ENCODE data around the gene CAB39. TPM values are rescaled to one million over a fixed set of nuclear protein-coding genes. Genes with fewer than 3 reads are reported as not detected.

CAB39 gene
- total and polyA plus RNA-seq, 2 of the 8 experiments (the other 6 are each of a cell fraction or from before 2014, with no cell fraction given) = 16.4 to 50.5 TPM

DNA sequence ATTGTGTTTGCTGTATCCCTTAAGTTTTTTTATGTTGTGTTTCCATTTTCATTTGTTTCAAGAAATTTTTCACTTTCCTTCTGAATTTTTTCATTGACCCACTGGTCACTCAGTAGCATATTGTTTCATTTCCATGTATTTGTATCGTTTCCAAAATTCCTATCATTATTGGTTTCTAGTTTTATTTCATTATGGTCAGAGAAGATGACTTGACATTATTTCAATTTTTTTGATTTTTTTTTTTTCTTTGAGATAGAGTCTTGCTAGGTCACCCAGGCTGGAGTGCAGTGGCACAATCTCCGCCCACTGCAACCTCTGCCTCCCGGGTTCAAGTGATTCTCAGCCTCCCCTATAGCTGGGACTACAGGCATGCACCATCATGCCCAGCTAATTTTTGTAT, 11.3 kb upstream of the CAB39 start:
- POLR2A ChIA-PET (ENCODE audit: partially characterized antibody) = no interaction called here
- 96% methylated on average over 3 of the region's 3 CpGs; no CpG with 5 or more reads in 1 of the 2 experiments for WGBS, 2 experiments (ENCODE audit: extremely low coverage in 1 of 2, insufficient coverage in 1 of 2, insufficient read length in 1 of 2, insufficient replicate concordance in 2 of 2, low coverage in 1 of 2, low lambda C conversion rate in 2 of 2, missing lambda C conversion rate in 1 of 2)
- TF ChIP-seq, protein P1, sequence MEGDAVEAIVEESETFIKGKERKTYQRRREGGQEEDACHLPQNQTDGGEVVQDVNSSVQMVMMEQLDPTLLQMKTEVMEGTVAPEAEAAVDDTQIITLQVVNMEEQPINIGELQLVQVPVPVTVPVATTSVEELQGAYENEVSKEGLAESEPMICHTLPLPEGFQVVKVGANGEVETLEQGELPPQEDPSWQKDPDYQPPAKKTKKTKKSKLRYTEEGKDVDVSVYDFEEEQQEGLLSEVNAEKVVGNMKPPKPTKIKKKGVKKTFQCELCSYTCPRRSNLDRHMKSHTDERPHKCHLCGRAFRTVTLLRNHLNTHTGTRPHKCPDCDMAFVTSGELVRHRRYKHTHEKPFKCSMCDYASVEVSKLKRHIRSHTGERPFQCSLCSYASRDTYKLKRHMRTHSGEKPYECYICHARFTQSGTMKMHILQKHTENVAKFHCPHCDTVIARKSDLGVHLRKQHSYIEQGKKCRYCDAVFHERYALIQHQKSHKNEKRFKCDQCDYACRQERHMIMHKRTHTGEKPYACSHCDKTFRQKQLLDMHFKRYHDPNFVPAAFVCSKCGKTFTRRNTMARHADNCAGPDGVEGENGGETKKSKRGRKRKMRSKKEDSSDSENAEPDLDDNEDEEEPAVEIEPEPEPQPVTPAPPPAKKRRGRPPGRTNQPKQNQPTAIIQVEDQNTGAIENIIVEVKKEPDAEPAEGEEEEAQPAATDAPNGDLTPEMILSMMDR (IDR thresholded peaks at IDR 0.05; ENCODE audit: control extremely low read depth in 1 of 3, insufficient read depth in 1 of 3, low read depth in 1 of 3, low read length in 3 of 3) = no peak
- no peak for TF ChIP-seq BRCA1 (IDR thresholded peaks at IDR 0.05; ENCODE audit: low read depth, low read length)
- no peak for TF ChIP-seq BCL11A (IDR thresholded peaks at IDR 0.05; ENCODE audit: low read depth in 2 of 2, low read length in 2 of 2)
- no peak for TF ChIP-seq CBX5 (IDR thresholded peaks at IDR 0.05; ENCODE audit: low read depth, low read length)
- TF ChIP-seq SRF (IDR thresholded peaks at IDR 0.05; ENCODE audit: low read depth, low read length) = no peak
- TF ChIP-seq, protein P2, sequence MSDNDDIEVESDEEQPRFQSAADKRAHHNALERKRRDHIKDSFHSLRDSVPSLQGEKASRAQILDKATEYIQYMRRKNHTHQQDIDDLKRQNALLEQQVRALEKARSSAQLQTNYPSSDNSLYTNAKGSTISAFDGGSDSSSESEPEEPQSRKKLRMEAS (IDR thresholded peaks at IDR 0.05) = no peak

More for the DNA sequence above, 11.3 kb upstream of the CAB39 start:
- Histone ChIP-seq H2BK20ac (ENCODE audit: low read length) (no peak overlapping the region), H3K4me2 (ENCODE audit: insufficient read depth in 1 of 2, low read depth in 2 of 2, low read length in 2 of 2) (no peak overlapping the region), H3K4me3 (ENCODE audit: extremely low read depth in 1 of 4, insufficient read depth in 2 of 4, low read depth in 3 of 4, low read length in 4 of 4) (no peak overlapping the region), H3K4me1 (replicated peaks in 1 of 4; ENCODE audit: control insufficient read depth in 3 of 4, insufficient read depth in 4 of 4, low read length in 3 of 4) (peaks cover 0 to 3% (median 0%) of the 10 kb centered on the region in 4 experiments; a peak in 1 of 7 replicates), H3K56ac (replicated peaks; ENCODE audit: insufficient read length, low read depth, low read length) (no peak overlapping the region), H4K5ac (ENCODE audit: insufficient read length, low read depth, low read length) (no peak overlapping the region), H3K36me3 (ENCODE audit: control insufficient read depth in 2 of 4, insufficient read depth in 4 of 4, low read length in 3 of 4) (no peaks in the 10 kb centered on the region), H4K8ac (ENCODE audit: extremely low read depth, insufficient read depth, low read length) (no peak overlapping the region), H3K79me2 (ENCODE audit: control insufficient read depth in 1 of 2, insufficient read depth in 2 of 2, low read length in 2 of 2) (no peaks in the 10 kb centered on the region), H3K9me3 (ENCODE audit: insufficient read depth in 2 of 2, low read depth in 1 of 2, low read length in 1 of 2) (no peaks in the 10 kb centered on the region), H3K9ac (replicated peaks in 1 of 4; ENCODE audit: extremely low read depth in 1 of 4, low read depth in 3 of 4, low read length in 3 of 4) (no peak overlapping the region), H2BK15ac (ENCODE audit: low read length) (no peak overlapping the region), H3K18ac (ENCODE audit: extremely low read depth, low read length) (no peak overlapping the region), H2BK12ac (ENCODE audit: low read depth, low read length) (no peak overlapping the region), H3K23me2 (ENCODE audit: low read depth, low read length) (no peaks in the 10 kb centered on the region), H4K20me1 (replicated peaks in 1 of 2; ENCODE audit: control insufficient read depth in 1 of 2, insufficient read depth in 2 of 2, low read length in 2 of 2) (no peaks in the 10 kb centered on the region), H3K4ac (replicated peaks; ENCODE audit: insufficient read length, low read depth, low read length) (no peak overlapping the region), H3K23ac (ENCODE audit: insufficient read length) (no peak overlapping the region), H3K14ac (ENCODE audit: insufficient read length) (no peak overlapping the region), H2AK5ac (ENCODE audit: low read depth, low read length) (no peak overlapping the region), H2BK5ac (ENCODE audit: low read depth, low read length) (no peak overlapping the region), H4K91ac (replicated peaks; ENCODE audit: insufficient read length, low read length) (no peak overlapping the region), H2BK120ac (replicated peaks; ENCODE audit: low read depth, low read length) (no peak overlapping the region), H3K27ac (ENCODE audit: low read depth, low read length) (no peak overlapping the region), H2AFZ (ENCODE audit: low read length) (no peak overlapping the region), H3K79me1 (ENCODE audit: low read depth, low read length) (no peaks in the 10 kb centered on the region), H3K27me3 (replicated peaks in 1 of 4; ENCODE audit: control insufficient read depth in 3 of 4, extremely low read depth in 1 of 4, insufficient read depth in 3 of 4, low read length in 3 of 4) (no peaks in the 10 kb centered on the region)
- no peak for FAIRE-seq
- no peak for DNase-seq (ENCODE audit: low read depth in 1 of 2, low spot score in 2 of 2)
- CTCF ChIA-PET (ENCODE audit: partially characterized antibody) = interaction anchor here (0.8 to 1.1 kb wide), 2 partner anchors 9 to 13 kb away, joined by 3 read pairs; no protein-coding TSS in a partner anchor

All from H1 (cell line).